GM10248 (cell line): Measurements from ENCODE around the gene ARPIN.
"Not testable (repeated sequence)": the region's sequence is repeated elsewhere in the genome, so short reads cannot be mapped to it uniquely, and the experiment has no call there.

Experiments used
- CTCF ChIA-PET: fragments of 300-600 bp; sonication (Branson Sonifier 250); formaldehyde crosslinking; extraction: SDS; loops from one replicate; lab custom pipeline; 2021; ENCODE audit warnings: antibody characterized with exemption; lab: Yijun Ruan, JAX
- POLR2A ChIA-PET: fragments of 350-650 bp; sonication (Branson Sonifier 250); formaldehyde crosslinking; extraction: SDS; loops from one replicate; lab custom pipeline; 2020; ENCODE audit warnings: antibody characterized with exemption; lab: Yijun Ruan, JAX
- DNase-seq: peaks from one replicate; pipeline ENCODE4 v3.0.0; 2012; ENCODE audit errors: extremely low spot score
- TF ChIP-seq, protein P1 (sequence below): IDR thresholded peaks from 2 replicates; pipeline ENCODE4 v1.5.1; 2012; ENCODE audit warnings: mild to moderate bottlenecking, low read depth; ENCODE audit errors: extremely low read depth, missing control alignments, control extremely low read depth

ARPIN gene

DNA sequence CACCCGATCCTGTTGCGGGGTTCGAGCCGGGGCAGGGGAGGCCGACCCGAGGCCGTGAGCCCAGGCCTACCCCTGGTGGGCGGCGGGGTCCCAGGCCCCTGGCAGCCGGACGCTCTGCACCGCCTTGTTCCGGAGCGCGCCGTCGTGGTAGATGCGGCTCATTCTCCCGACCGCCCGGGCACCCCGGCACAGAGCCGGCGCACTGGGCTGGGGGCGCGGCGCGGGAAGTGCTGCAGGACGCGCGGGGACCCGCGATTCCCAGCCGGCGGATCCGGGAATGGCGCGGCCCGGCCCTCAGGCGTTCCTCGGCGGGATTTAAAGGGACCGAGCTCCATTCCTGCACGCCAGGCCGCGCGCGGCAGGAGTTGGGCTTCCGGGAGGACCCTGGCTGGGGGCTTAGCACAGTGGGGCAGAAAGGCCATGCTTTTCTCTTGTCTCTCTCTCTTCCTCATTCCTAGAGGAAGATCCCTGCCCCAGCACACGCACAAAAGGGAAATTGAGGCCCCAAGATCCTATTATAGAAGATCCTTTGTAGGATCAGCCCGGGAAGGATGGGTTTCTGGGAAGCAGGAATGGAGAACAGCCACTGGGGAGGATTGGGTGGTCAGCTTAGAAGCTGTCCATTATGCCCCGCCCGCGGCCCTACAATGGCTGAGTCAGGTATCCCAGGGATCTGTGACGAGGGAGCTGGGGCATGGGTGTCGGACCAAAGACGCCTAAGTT is at the start of gene ARPIN:
TSS of gene ARPIN (minus strand) at position 279 of the 723 bp plus-strand sequence. CDS start at position 162, 117 bp downstream.
- ChIA-PET CTCF (interaction anchor here (1.0 to 1.4 kb wide), 2 partner anchors 22 to 38 kb away, joined by 3 read pairs; no protein-coding TSS in a partner anchor), POLR2A (no interaction called here)
- DNase-seq, result no peak
- TF ChIP-seq, protein P1, sequence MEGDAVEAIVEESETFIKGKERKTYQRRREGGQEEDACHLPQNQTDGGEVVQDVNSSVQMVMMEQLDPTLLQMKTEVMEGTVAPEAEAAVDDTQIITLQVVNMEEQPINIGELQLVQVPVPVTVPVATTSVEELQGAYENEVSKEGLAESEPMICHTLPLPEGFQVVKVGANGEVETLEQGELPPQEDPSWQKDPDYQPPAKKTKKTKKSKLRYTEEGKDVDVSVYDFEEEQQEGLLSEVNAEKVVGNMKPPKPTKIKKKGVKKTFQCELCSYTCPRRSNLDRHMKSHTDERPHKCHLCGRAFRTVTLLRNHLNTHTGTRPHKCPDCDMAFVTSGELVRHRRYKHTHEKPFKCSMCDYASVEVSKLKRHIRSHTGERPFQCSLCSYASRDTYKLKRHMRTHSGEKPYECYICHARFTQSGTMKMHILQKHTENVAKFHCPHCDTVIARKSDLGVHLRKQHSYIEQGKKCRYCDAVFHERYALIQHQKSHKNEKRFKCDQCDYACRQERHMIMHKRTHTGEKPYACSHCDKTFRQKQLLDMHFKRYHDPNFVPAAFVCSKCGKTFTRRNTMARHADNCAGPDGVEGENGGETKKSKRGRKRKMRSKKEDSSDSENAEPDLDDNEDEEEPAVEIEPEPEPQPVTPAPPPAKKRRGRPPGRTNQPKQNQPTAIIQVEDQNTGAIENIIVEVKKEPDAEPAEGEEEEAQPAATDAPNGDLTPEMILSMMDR, result no peak

DNA sequence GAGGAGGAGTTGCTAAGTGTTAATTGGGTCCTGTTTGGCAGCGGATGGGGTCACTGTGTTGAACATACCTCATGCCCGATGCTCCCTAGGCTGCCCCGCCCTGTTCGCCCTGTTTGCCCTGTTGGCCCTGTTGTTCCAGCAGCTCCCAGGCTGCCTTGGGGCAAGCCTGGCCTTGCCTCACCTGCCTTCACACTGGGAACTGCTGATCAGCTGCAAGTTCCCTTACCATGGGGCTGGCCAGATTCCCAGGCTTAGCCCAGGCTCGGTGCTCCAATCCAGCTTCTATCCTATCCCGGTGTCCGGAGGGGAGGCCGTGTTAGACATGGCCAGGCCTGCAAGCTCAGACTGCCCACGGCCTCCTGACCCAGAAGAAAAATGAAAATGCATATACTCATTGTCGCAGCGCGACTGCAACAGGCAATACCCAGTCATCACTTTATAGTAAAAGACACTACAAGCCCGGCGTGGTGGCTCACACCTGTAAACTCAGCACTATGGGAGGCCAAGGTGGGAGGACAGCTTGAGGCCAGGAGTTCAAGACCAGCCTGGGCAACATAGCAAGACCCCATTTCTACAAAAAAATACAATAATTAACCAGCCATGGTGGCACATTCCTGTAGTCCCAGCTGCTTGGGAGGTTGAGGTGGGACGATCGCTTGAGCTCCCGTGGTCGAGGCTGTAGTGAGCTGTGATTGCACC is 45.5 kb upstream of the ARPIN start:
- no peak for DNase-seq
- ChIA-PET CTCF (interaction anchor here (0.9 to 1.8 kb wide), 3 partner anchors 13 to 91 kb away, joined by 3 to 5 read pairs (median 3); no protein-coding TSS in a partner anchor), POLR2A (no interaction called here)
- TF ChIP-seq, protein P1, result no peak

DNA sequence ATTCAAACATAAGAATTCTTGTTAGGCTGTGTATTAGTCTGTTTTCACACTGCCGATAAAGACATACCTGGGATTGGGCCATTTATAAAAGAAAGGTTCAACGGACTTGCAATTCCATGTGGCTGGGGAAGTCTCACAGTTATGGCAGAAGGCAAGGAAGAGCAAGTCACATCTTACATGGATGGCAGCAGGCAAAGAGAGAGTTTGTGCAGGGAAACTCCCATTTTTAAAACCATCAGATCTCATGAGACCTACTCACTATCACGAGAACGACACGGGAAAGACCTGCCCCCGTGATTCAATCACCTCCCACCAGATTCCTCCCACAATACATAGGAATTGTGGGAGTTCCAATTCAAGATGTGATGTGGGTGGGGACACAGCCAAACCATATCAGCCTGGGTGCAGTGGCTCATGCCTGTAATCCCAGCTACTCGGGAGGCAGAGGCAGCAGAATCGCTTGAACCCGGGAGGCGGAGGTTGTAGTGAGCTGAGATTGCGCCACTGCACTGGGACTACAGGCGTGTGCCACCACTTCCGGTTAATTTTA is 42.8 kb upstream of the ARPIN start:
- CTCF ChIA-PET, DNase-seq, POLR2A ChIA-PET: not testable (repeated sequence)

DNA sequence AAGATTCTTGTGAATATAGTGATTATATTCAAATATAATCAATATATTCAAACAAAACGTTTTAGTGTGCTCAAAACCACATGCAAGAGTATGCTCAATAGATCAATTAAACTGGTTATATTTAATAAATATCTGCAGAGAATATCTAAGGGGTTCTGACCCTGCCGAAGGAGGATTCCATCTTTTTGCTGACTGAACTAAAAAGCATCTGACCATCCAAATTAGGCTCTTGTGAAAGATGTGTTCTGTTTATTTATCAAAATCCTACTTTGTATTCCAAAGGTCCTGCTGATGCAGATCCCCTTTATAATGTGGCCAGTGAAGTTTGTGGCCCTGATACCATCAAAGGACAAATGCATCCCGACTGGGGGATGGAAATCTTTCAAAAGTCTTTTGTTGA is 41.8 kb upstream of the ARPIN start:
- no peak for DNase-seq
- CTCF ChIA-PET, result no interaction called here
- TF ChIP-seq, protein P1, result no peak
- POLR2A ChIA-PET, result no interaction called here

DNA sequence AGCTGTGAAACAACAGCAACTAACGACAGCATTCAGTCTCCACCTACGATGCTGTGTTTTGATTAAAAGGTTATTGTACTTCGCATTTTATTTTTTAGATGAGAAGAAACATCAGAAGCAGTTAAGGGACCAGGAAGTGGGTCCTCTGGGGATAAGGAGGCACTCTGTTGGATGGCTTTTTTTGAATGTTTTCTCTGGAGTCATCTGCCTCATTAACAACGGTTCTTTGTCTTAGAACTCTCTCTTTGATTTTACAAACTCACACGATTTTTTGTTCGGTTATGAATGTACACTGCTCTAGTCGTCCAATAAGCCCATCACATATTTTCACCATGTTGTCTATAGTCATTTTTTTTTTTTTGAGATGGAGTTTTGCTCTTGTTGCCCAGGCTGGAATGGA is 36.0 kb upstream of the ARPIN start:
- DNase-seq, result no peak
- POLR2A ChIA-PET, result no interaction called here
- CTCF ChIA-PET, result no interaction called here
- TF ChIP-seq, protein P1, result no peak

DNA sequence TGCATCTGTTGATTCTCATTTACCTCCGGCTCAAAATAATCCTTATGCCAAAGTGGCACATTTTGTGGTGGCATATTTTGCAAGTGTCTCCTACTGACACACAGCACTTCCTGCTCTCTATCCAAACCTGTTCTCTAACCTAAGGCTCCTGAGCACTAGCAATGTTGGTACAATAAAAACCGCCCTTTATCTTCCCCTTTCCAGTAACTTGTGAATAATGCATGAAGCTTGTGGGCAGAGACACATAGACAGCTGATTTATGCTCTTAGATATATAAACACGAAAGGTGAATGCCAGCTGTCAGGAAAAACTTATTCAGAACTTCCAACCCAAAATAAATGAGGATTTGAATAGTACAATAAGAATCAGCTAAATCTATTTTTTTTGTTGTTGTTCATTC is 34.6 kb upstream of the ARPIN start:
- CTCF ChIA-PET, result interaction anchor here (0.9 to 1.1 kb wide), 2 partner anchors 24 to 60 kb away, joined by 3 read pairs; no protein-coding TSS in a partner anchor
- DNase-seq, result no peak
- POLR2A ChIA-PET, result no interaction called here
- TF ChIP-seq, protein P1, result no peak

DNA sequence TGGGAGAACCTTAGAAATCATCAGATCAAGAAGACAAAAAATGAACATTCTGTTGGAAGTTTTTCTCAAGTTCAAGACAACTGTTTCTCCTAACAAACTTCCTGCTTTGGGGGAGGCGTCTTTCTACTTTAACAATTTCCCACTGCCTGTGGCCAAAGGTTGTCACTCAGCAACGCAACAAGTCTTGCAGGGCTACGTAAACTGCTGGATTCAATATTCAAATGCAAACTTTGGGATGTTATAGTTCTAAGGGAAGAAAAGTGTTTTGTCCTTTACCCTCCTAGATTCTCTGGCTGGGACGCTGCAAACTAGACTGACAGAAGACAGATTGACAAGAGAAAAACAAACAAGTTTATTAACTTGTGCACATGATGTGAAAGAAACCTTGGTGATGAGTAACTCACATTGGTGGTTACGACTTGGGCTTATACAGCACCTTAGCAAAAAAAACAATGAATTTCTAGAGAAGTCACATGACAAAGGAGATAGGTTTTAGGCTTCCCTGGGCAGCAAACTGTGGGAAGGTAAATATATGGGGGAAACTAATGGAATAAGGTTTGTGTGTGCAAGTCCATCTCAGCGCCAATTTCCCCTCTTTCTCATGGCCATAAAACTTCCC is 34.0 kb upstream of the ARPIN start:
- TF ChIP-seq, protein P1, result no peak
- ChIA-PET CTCF (interaction anchor here (0.9 to 1.5 kb wide), 2 partner anchors 25 to 38 kb away, joined by 3 read pairs; no protein-coding TSS in a partner anchor), POLR2A (no interaction called here)
- DNase-seq, result no peak

DNA sequence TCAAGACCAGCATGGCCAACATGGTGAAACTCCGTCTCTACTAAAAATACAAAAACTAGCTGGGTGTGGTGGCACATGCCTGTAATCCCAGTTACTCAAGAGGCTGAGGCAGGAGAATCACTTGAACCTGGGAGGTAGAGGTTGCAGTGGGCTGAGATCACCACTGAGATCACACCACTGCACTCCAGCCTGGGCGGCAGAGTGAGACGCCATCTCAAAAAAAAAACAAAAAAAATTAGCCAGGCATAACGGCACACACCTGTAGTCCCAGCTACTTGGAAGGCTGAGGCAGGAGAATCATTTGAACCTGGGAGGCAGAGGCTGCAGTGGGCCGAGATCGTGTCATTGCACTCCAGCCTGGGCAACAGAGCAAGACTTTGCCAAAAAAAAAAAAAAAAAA is 31.0 kb upstream of the ARPIN start:
- DNase-seq, CTCF ChIA-PET, POLR2A ChIA-PET: not testable (repeated sequence)
